B cell (primary cell): Measurements from ENCODE around the gene CREB5.

ENCODE experiments used
- CTCF ChIP-seq: fragments of 200-600 bp; IDR thresholded peaks from one replicate; pipeline ENCODE4 v1.8.0; 2022; ENCODE audit warnings: antibody characterized with exemption, mild to moderate bottlenecking
- EZH2 ChIP-seq: IDR thresholded peaks from 2 replicates; pipeline ENCODE4 v1.6.1; 2012; ENCODE audit warnings: borderline replicate concordance, low read depth, mild to moderate bottlenecking, moderate library complexity, low read length; ENCODE audit not compliant: insufficient read depth, poor library complexity, severe bottlenecking

DNA sequence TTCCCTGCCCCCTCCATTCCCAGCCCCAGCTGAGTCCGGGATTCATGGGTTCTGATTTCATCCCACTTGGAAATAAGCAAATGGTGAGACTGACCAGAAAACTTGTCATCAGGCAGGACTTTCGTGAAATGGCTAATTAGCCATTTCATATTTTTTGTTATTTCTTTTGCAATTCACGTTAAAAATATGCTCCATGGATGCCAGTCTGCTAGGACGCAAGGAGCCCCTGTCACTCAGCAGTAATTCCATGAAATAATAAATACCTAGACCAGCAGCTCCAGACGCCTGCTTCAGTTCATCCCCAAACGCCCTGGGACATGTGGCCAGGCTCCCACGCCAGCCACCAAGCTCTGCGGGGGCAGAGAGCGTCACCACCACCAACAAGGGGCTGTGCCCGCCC lies 434.9 kb downstream of the CREB5 start:
- TF ChIP-seq CTCF (no peak), EZH2 (no peak)
